ENCODE results near the gene METAP1D.

GRCh38 chr2:172114579-172114978, 114.8 kb downstream of the METAP1D start:
- no peak for TF ChIP-seq POLR2AphosphoS5 (IDR thresholded peaks at IDR 0.05; ENCODE audit: borderline replicate concordance, low read depth, low read length)
- TF ChIP-seq EZH2 (IDR thresholded peaks at IDR 0.05) = no peak
- no peak for TF ChIP-seq FOXP2 (optimal IDR thresholded peaks at IDR 0.05; ENCODE audit: control extremely low read depth, extremely low read length, insufficient read depth)

Data from SK-N-MC (cell line).